ENCODE results near the gene SGCG. TPM values are rescaled to one million over a fixed set of nuclear protein-coding genes. Genes with fewer than 3 reads are reported as not detected.

Gene SGCG
- total RNA-seq, 1 donor from 2014 or later = 0.10 TPM

DNA sequence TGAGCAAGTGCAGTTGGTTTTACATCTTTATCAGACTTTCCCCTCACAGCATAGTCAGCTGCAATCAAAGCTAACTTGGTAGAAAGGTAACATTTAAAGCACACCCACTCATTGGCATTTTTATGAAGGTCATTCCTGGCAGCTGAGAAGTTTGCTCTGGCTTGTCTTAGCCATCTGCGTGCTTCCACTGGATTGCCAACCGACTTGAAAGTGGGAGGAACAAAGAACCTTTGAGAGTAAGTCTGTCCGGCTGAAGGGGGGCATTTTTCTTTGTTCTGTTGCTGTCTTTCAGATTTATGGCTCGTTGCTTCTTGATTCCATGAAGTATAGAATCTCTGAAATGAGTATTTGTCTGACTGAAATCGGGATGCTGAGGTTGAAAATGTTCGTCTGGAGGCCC, 149.6 kb downstream of the SGCG start:
- no peak for DNase-seq (ENCODE audit: low read depth)

DNA sequence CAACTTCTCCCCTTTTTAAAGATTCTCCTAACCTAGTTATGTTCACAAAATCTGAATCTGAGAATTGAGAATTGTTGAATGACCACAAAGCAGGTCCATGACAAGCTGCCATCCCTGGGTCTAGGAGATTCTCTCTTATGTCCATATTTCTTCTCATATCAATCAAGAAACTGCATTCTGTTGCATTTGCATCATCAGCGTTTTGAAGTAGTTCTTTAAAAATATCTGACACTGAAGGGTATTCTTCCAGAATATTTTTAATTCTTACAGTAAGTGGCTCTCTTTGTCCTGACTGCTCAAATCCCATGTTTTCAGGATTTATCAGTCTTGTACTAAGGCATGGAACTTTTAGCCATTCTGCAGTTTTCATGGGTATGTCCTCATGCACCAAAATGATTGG, 158.4 kb downstream of the SGCG start:
- DNase-seq (ENCODE audit: low read depth) = no peak

DNA sequence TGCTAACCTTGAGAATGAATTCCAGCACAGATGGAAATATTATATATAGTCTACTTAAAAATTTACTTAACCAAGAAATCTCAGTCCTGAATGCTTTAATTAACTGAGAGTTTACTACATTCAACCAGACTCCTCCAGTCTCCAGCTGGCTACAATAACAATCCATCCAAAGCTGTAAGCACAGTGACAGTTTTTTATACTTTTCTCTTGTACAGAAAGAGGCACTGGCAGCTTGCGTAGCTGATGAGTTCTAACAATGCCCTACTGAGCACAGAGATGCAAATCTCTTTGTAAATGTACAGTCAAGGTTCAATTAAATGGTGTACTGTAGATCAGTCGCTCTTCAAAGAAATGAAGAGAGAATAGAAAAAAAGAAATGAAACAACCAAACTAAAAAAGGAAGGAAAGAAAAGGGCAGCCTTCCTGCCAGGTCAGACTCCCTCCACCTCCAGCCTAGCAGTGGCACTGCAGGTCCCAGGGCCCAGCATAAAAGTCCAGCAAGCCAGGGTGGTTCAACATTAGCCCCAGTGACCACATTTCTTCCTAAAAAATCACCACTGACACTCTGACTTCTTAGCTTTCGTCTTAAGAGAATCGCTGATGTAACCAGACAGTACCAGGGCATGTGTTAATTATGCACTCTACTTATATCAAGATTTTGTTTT, 164.3 kb downstream of the SGCG start:
- DNase-seq (ENCODE audit: low read depth) = no peak

DNA sequence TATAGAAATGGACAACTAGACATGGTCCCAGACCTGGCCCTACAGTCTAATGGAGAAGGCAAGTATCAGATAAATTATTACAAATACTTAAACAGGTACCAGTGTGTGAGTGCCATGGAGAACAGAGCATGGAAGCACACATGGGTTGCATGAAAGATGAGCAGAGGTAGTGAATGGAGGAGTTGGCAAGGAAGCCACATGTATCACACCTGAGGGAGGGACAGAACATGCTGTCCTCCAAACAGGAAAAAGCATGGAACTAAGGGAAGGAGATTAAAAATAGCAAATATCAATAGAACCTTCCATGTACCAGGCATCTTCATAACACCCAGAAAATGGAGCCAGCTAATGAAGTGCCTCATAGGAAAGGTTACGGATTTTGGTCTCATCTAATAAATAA, 166.8 kb downstream of the SGCG start:
- no peak for DNase-seq (ENCODE audit: low read depth)

DNA sequence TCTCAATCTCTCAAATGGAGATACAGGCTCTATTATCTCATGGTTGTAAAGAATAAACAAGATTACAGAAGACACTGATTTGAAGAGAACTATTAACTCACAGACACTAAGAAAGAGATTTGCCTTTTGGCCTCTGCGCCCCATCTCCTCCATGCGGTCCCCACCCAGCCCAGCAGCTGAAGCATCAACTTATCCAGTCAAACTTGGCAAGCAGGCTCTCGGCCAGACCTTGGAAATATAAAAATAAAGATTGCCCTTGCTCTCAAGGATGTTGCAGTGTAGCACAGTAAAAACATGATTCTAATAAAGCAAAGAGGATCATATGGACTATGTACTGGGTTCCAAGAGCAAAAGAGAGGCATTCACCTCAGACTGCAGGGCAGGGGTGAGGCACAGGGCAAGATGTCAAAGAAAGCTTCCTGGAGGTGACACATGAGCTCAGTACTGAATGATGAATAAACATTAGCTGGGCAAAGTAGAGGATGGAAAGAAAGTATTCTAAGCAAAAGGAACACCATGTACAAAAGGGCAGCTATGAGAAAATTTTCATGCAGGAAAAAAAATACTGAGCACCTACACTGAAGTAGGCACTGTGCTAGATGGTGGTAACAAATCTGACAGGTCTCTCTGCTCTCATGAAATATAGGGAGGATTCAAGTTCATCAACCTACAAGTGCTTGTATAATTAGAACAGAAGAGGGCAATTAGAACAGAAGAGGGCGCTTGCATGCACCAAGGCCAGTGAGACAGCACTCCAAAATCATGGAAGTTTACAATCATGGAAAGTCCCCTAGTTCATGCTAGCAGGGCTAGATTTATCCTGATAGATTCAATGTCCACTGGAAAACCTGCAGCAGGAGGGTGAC, 167.7 kb downstream of the SGCG start:
- peak; percentile 30 for DNase-seq (ENCODE audit: low read depth)

DNA sequence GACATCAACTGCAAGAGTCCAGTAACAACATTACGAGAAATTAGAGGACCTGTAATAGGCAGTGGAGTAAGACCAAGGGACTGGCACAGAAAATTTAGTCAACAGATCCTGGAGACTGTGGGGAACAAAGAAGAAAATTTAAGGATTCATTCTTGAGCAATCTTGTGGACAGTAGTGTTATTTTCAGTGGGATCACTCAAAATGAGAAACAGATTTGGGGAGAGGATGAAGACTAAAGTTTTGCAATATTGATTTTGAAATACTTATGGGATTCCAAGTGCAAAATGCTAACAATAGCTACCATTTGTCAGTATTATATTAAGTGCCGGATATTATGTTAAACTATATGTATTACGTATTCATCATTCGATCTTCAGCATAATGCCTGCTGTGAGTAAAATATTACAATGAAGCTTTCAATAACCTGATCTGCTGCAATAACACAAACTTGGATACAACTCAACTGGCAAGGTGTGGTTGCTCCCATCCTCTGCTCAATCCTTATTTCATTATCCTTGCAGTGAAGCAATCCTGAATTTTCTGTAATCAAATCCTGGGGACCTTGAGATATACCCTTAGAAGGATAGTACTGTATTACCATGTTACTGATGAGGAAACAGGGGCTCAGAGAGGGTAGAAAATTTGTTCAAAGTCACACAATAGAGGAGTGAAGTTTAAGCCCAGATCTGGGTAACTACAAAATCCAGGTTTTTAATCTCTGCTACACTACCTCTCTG, 168.6 kb downstream of the SGCG start:
- DNase-seq (ENCODE audit: low read depth) = no peak

DNA sequence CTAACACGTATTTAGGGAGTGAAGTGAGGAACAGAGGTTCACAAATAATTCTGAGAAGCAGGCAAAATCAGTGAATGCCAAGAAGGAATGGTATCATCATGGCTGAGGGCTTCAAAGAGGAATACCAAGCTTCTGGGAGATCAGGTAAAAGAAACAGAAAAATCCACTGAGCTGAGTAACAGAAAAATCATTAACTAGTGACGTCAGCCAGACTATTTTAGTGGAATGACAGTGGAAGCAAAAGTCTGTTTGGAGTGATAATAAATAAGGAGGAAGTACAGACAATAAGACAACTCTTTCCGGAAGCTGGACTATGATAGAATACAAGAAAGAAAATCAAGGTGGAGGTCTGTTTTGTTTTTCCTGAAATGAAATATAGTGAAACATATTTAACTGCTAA, 169.2 kb downstream of the SGCG start:
- DNase-seq (ENCODE audit: low read depth) = peak; percentile 92

DNA sequence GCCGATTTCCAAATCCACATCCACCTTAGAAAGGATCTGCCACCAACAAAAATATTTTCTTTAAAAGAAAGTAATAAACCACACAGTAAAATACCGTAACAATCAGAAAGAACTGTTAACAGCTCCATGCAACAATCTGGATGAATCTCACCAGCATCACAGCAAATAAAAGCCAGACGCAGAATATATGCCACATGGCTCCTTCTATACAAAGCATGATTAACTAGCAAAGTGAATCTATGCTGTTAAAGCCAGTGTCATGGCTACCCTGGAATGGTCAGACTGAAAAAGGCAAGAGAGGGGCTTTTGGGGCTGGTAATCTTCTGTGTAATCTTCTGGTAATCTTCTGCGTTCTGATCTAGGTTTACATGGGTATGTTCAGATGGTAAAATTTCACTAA, 171.4 kb downstream of the SGCG start:
- no peak for DNase-seq (ENCODE audit: low read depth)

DNA sequence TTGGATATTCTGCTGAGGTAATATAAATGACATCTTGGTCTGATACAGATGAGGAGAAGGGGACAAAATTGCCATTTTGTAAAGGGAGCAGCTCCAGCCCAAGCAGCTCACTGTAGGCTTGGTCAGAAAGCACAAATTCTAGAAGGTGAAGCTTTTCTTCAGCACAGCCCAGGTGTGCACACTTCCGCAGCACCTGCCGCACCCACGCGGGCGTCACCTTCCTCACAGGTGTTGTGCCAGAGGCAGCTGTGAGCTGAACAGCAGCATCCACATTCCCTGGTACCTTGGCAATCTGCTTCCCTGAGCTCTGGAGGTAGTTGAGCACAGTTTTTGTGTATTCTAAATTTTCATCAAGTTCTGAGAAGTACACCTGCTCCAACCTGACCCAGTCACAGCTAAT, 173.7 kb downstream of the SGCG start:
- no peak for DNase-seq (ENCODE audit: low read depth)

DNA sequence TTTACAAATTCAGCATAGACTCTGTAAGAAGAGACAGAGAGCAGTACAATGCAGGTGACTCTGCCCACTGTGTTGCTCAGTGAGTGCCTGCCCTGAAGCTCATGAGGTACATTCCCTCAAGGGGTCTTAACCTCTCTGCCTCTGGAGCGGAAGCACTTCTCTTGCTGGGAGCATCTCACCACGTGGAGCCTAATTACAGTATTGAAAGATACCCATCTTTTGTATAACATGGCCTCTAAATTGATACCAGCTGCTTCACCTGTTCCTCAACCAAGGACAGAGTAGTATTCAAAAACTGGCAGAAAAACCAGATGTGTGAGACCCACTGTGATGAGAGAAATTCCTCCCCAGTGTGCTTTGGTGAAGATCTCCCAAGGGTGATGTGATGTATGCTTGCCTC, 175.6 kb downstream of the SGCG start:
- DNase-seq (ENCODE audit: low read depth) = no peak

DNA sequence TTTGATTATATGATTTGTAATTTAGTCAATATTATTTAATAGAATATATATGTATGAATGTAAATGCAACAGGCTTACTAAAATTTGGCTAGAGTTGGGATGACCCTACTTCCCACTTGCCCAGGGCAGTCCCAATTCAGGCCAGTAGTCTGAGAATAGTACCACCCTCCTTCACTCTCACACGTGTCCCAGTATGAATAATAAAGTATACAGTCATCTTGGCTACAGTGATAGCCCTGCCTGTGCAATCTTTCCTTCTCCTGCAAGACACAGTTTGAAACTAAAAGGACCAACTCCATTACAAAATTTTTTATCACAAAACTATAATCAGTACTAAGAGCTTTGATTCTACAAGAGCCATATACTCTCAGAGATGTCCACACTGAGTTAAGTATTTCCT, 176.6 kb downstream of the SGCG start:
- DNase-seq (ENCODE audit: low read depth) = no peak

DNA sequence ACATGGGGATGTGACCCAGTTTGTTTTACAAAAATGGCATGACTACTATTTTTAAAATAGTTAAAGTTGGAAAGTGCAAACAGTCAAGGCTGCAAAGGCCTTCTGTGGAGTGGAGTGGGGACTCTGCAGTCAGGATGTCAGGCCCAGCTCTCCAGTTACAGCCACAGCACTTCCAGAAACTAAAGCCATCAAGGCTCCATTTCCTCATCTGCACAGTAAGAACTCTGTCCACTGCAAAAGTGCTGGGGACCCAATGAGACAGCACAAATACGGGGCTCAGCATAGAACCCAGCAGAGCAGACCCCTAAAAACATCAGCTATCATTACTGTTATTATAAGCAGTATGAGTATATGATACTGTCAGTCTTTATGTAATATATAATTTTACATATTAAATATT, 179.1 kb downstream of the SGCG start:
- no peak for DNase-seq (ENCODE audit: low read depth)

DNA sequence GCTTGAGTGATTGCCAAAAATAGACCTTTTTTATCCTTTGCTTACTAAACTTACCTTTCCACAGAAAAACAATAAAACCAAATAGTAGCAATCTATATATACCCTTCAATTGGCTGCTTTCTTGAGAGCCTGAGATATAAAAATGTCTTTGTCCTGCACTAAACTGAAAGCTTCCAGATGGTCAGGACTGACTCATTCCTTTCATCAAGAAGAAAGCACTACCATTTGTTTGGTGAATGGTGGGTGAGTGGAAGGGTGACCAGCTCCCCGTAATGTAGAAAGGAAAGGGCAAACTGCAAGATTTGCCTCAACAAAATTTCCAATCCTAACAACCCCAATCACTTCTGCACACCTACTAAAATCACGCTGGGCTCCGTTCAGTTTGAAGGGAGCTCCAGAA, 184.9 kb downstream of the SGCG start:
- no peak for DNase-seq (ENCODE audit: low read depth)

DNA sequence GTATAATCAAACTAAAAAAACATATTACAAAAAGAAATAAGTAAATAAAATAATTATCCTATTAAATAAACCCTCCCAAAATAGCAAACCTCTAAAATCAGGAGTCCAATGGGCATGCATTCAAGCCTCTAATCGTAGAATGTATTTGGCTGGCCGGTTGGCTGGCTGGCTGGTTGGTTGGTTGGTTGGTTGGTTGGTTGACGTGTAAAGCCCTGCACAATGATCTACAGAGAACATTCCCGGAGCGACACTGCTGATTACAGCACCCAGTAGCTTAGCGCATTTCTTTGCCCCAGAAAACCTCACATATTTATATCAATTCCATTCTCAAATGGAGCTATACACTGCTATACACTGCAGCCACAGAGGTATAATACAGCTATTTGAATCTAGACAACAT, 187.1 kb downstream of the SGCG start:
- DNase-seq (ENCODE audit: low read depth) = no peak

DNA sequence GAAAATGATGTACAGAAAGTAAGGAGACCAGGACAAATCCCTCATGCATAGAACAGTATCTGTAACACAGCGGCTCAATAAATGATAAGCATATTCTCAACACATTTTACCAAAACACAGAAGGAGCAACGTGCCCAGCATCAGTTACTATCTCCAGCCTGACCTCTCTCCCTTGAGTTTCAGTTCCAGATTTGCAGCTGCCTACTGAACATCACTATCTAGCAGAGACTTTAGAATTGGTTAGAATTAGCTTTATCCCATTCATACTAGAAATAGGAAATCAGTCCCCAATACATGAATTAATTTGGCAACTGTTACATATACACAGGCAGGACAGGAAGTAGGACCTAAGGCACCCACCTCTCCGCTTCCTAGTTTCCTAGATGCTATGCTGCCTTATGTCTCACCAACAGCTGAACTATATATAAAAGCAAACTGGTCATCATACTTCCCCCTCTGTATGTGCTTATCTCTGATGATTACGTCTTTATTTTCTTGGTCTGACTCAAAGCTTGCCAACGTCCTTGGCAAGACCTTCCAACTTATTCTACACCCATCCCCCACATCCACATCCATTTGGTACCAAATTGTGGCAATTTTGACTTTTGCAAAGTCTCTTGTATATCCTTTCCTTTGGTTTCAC, 191.6 kb downstream of the SGCG start:
- no peak for DNase-seq (ENCODE audit: low read depth)
